Measurements from ENCODE around the gene SARDH. TPM values are rescaled to one million over a fixed set of nuclear protein-coding genes. Genes with fewer than 3 reads are reported as not detected.

The SARDH gene
- total and polyA plus RNA-seq, 8 donors, result 3.9 to 13.9 (median 9.9) TPM

GRCh38 chr9:133725886-133726285 lies 12.3 kb downstream of the SARDH start:
- intact Hi-C loops (cut with DNase I), result no loop called here
- DNase-seq, result peak in 1 of 4 donors; percentile 6
- H3K4me1 ChIP-seq, result no peaks in the 10 kb centered on the region

GRCh38 chr9:133718563-133719315 lies 19.4 kb downstream of the SARDH start:
- Histone ChIP-seq H3K4me1 (peaks cover 0 to 14% of the 10 kb centered on the region in 2 donors), H3K27me3 (no peaks in the 10 kb centered on the region), H3K9me3 (no peaks in the 10 kb centered on the region), H3K36me3 (no peaks in the 10 kb centered on the region), H3K4me3 (no peak overlapping the region), H3K27ac (no peak overlapping the region)
- no peak for TF ChIP-seq CTCF (IDR thresholded peaks at IDR 0.05)
- intact Hi-C loops (cut with DNase I), result loop anchor here in 1 of 2 donors (10.0 kb wide), 1 partner anchor 184 kb away; the partner anchor contains the start of gene ADAMTSL2
- ATAC-seq (no peak), DNase-seq (no peak)

More at GRCh38 chr9:133725886-133726285, 12.3 kb downstream of the SARDH start:
- Histone ChIP-seq H3K27me3 (peaks cover 0 to 21% of the 10 kb centered on the region in 2 donors), H3K9me3 (no peaks in the 10 kb centered on the region), H3K4me3 (no peak overlapping the region), H3K36me3 (no peaks in the 10 kb centered on the region), H3K27ac (no peak overlapping the region)
- no peak for TF ChIP-seq CTCF (IDR thresholded peaks at IDR 0.05)
- no peak for ATAC-seq

- peaks cover 0 to 14% of the 10 kb centered on the region in 2 donors for H3K4me1 ChIP-seq
- DNase-seq (peak in 1 of 4 donors; percentile 59), ATAC-seq (no peak)
- intact Hi-C loops (cut with DNase I), result loop anchor here in 1 of 2 donors (10.0 kb wide), 1 partner anchor 183 kb away; the partner anchor contains the start of gene ADAMTSL2
- TF ChIP-seq CTCF (IDR thresholded peaks at IDR 0.05), result no peak
- H3K27ac ChIP-seq, result no peak overlapping the region
- H3K4me3 ChIP-seq, result no peak overlapping the region
- no peaks in the 10 kb centered on the region for H3K36me3 ChIP-seq
- H3K27me3 ChIP-seq, result no peaks in the 10 kb centered on the region
- no peaks in the 10 kb centered on the region for H3K9me3 ChIP-seq
Measured at GRCh38 chr9:133717113-133718031, 20.8 kb downstream of the SARDH start.

GRCh38 chr9:133716564-133717112 lies 21.5 kb downstream of the SARDH start:
- Histone ChIP-seq H3K27ac (no peak overlapping the region), H3K36me3 (no peaks in the 10 kb centered on the region), H3K4me3 (no peak overlapping the region), H3K4me1 (peaks cover 4 to 14% of the 10 kb centered on the region in 2 donors), H3K9me3 (no peaks in the 10 kb centered on the region), H3K27me3 (no peaks in the 10 kb centered on the region)
- intact Hi-C loops (cut with DNase I), result loop anchor here in 1 of 2 donors (10.0 kb wide), 1 partner anchor 182 kb away; the partner anchor contains the start of gene ADAMTSL2
- TF ChIP-seq CTCF (IDR thresholded peaks at IDR 0.05), result no peak
- ATAC-seq (peak; percentile 10), DNase-seq (peak in 1 of 4 donors; percentile 50)
